Natural killer cell (primary cell): ENCODE results near the gene SAA4. TPM values are rescaled to one million over a fixed set of nuclear protein-coding genes. Genes with fewer than 3 reads are reported as not detected.

Experiments used
- ATAC-seq, 3 donors: fragments of 150-1000 bp in 2 of 3; fragments of 200-7000 bp in 1 of 3; cut with Tn5 transposase; 1 replicate in 1 of 3; 2 replicates in 2 of 3; pipeline ENCODE4 v1.10.0; 2021; ENCODE audit warnings: mild to moderate bottlenecking in 2 of 3, moderate library complexity in 2 of 3
- DNase-seq, 2 donors: peaks; one replicate each; pipeline versions ENCODE4 v3.0.0 to v3.0.0-alpha.2; 2013 to 2021; ENCODE audit warnings: mixed read lengths in 1 of 2
- H3K27ac ChIP-seq: one replicate; pipeline ENCODE4 v1.5.1; 2013; ENCODE audit warnings: mild to moderate bottlenecking, low read length
- H3K27me3 ChIP-seq: one replicate; pipeline ENCODE4 v1.6.1; 2013; ENCODE audit warnings: low read length; ENCODE audit not compliant: control insufficient read depth, insufficient read depth
- H3K36me3 ChIP-seq: one replicate; pipeline ENCODE4 v1.6.1; 2013; ENCODE audit warnings: low read length; ENCODE audit not compliant: control insufficient read depth, insufficient read depth
- H3K4me1 ChIP-seq: one replicate; pipeline ENCODE4 v1.6.1; 2013; ENCODE audit warnings: low read length; ENCODE audit not compliant: control insufficient read depth, insufficient read depth
- H3K4me3 ChIP-seq: one replicate; pipeline ENCODE4 v1.5.1; 2013; ENCODE audit warnings: low read length
- H3K9me3 ChIP-seq: one replicate; pipeline ENCODE4 v1.6.1; 2013; ENCODE audit warnings: low read length; ENCODE audit not compliant: control insufficient read depth, insufficient read depth
- H3K27ac Mint-ChIP-seq, 2 donors: one replicate each; pipeline ENCODE4 v1.8.0; 2022; ENCODE audit warnings: mild to moderate bottlenecking in 2 of 2, mixed read lengths in 2 of 2, moderate library complexity in 1 of 2
- H3K27me3 Mint-ChIP-seq, 2 donors: one replicate each; pipeline ENCODE4 v1.8.0; 2022; ENCODE audit warnings: low read depth in 2 of 2, mixed read lengths in 2 of 2
- H3K36me3 Mint-ChIP-seq: one replicate; pipeline ENCODE4 v1.8.0; 2022; ENCODE audit warnings: mixed read lengths
- H3K4me1 Mint-ChIP-seq, 2 donors: one replicate each; pipeline ENCODE4 v1.8.0; 2022; ENCODE audit warnings: mixed read lengths in 2 of 2
- H3K4me3 Mint-ChIP-seq: one replicate; pipeline ENCODE4 v1.8.0; 2022; ENCODE audit warnings: mild to moderate bottlenecking, moderate library complexity, mixed read lengths
- H3K9me3 Mint-ChIP-seq, 2 donors: one replicate each; pipeline ENCODE4 v1.8.0; 2022; ENCODE audit warnings: mixed read lengths in 2 of 2
- CTCF ChIP-seq: fragments of 200-600 bp; IDR thresholded peaks from one replicate; pipeline ENCODE4 v1.8.0; 2022; ENCODE audit warnings: antibody characterized with exemption
- WGBS: methylation state at CpG from one replicate; pipeline ENCODE4 v1.1.7; 2013; ENCODE audit warnings: missing lambda C conversion rate; ENCODE audit not compliant: insufficient coverage; 5-methylcytosine and 5-hydroxymethylcytosine counted together
- intact Hi-C: fragments of 100-400 bp; cut with micrococcal nuclease; formaldehyde crosslinking; loops from one replicate; pipeline ENCODE4 v1.14.2; 2022
- total RNA-seq, 4 donors: library from RNA; stranded (reverse); fragments of 120-200 nt in 1 of 4; gene quantifications; one replicate each; pipeline versions ENCODE4 v1.2.3 to v1.2.4, GENCODE V29; 2013 to 2022

SAA4 gene
- total RNA-seq, 3 donors from 2014 or later (not counting 1 experiment from before 2014, with no cell fraction given), result 0.54 TPM; not detected in 2

- Mint-ChIP-seq H3K36me3 (no peaks in the 10 kb centered on the region), H3K4me3 (no peak overlapping the region), H3K9me3 (no peaks in the 10 kb centered on the region), H3K27ac (no peak overlapping the region), H3K27me3 (peaks cover 19 to 49% of the 10 kb centered on the region in 2 donors), H3K4me1 (no peaks in the 10 kb centered on the region)
- H3K27ac ChIP-seq, result no peak overlapping the region
- no peak for DNase-seq
- no peak for TF ChIP-seq CTCF
- intact Hi-C loops, result no loop called here
- 100% methylated on average over 1 of the region's 4 CpGs for WGBS
- no peak for ATAC-seq
- no peaks in the 10 kb centered on the region for H3K36me3 ChIP-seq
- H3K4me1 ChIP-seq, result no peaks in the 10 kb centered on the region
- peaks cover 6% of the 10 kb centered on the region for H3K27me3 ChIP-seq
- no peaks in the 10 kb centered on the region for H3K9me3 ChIP-seq
- no peak overlapping the region for H3K4me3 ChIP-seq
Measured at GRCh38 chr11:18233912-18234311, 2.7 kb downstream of the SAA4 start.

GRCh38 chr11:18230859-18231258 lies 5.7 kb downstream of the SAA4 start:
- Histone ChIP-seq H3K4me1 (no peaks in the 10 kb centered on the region), H3K27me3 (peaks cover 2% of the 10 kb centered on the region), H3K4me3 (no peak overlapping the region), H3K27ac (no peak overlapping the region), H3K9me3 (no peaks in the 10 kb centered on the region), H3K36me3 (no peaks in the 10 kb centered on the region)
- intact Hi-C loops, result no loop called here
- Mint-ChIP-seq H3K4me3 (no peak overlapping the region), H3K36me3 (no peaks in the 10 kb centered on the region), H3K27me3 (peaks cover 16 to 31% of the 10 kb centered on the region in 2 donors), H3K9me3 (no peaks in the 10 kb centered on the region), H3K27ac (no peak overlapping the region), H3K4me1 (no peaks in the 10 kb centered on the region)
- TF ChIP-seq CTCF, result no peak
- DNase-seq, result no peak
- WGBS, result 87% methylated on average over 2 of the region's 2 CpGs
- no peak for ATAC-seq

- Histone ChIP-seq H3K4me1 (no peaks in the 10 kb centered on the region), H3K9me3 (no peaks in the 10 kb centered on the region), H3K36me3 (no peaks in the 10 kb centered on the region), H3K27me3 (peaks cover 2% of the 10 kb centered on the region), H3K4me3 (no peak overlapping the region), H3K27ac (no peak overlapping the region)
- Mint-ChIP-seq H3K9me3 (no peaks in the 10 kb centered on the region), H3K4me1 (no peaks in the 10 kb centered on the region), H3K27me3 (peaks cover 24 to 25% of the 10 kb centered on the region in 2 donors), H3K4me3 (no peak overlapping the region), H3K36me3 (no peaks in the 10 kb centered on the region), H3K27ac (no peak overlapping the region)
- no peak for TF ChIP-seq CTCF
- ATAC-seq, result no peak
- intact Hi-C loops, result no loop called here
- WGBS, result 0% methylated on average over 1 of the region's 3 CpGs
- no peak for DNase-seq
Measured at GRCh38 chr11:18229501-18229900, 7.1 kb downstream of the SAA4 start.

GRCh38 chr11:18225913-18226312 lies 10.7 kb downstream of the SAA4 start:
- H3K36me3 Mint-ChIP-seq, result no peaks in the 10 kb centered on the region
- H3K4me3 Mint-ChIP-seq, result no peak overlapping the region
- H3K36me3 ChIP-seq, result no peaks in the 10 kb centered on the region
- H3K9me3 Mint-ChIP-seq, result no peaks in the 10 kb centered on the region
- no peak for ATAC-seq
- H3K27me3 Mint-ChIP-seq, result peaks cover 9 to 18% of the 10 kb centered on the region in 2 donors
- no peak overlapping the region for H3K27ac Mint-ChIP-seq
- 37% methylated on average over 2 of the region's 2 CpGs for WGBS
- H3K4me1 Mint-ChIP-seq, result no peaks in the 10 kb centered on the region
- TF ChIP-seq CTCF, result no peak
- no peak overlapping the region for H3K4me3 ChIP-seq
- no peak overlapping the region for H3K27ac ChIP-seq
- intact Hi-C loops, result no loop called here
- no peaks in the 10 kb centered on the region for H3K4me1 ChIP-seq
- no peaks in the 10 kb centered on the region for H3K9me3 ChIP-seq
- DNase-seq, result no peak
- no peaks in the 10 kb centered on the region for H3K27me3 ChIP-seq
